RKO (cell line): Measurements from ENCODE around the gene MYOCOS.
"Not testable (repeated sequence)": the region's sequence is repeated elsewhere in the genome, so short reads cannot be mapped to it uniquely, and the experiment has no call there.

Experiments used
- DNase-seq: peaks from one replicate; pipeline ENCODE4 v3.0.0-alpha.2; 2016; ENCODE audit warnings: low spot score

Gene MYOCOS

GRCh38 chr1:171622152-171622462 lies at the start of gene MYOCOS:
Gene MYOCOS (plus strand): TSS chr1:171622243. CDS start chr1:171623884, 1,641 bp downstream.
- DNase-seq = no peak

GRCh38 chr1:171576144-171576543 lies 45.9 kb upstream of the MYOCOS start:
- DNase-seq = no peak

- DNase-seq = no peak
Measured at GRCh38 chr1:171581226-171581625, 40.8 kb upstream of the MYOCOS start.

- no peak for DNase-seq
Measured at GRCh38 chr1:171581766-171582165, 40.3 kb upstream of the MYOCOS start.

GRCh38 chr1:171582589-171582988 lies 39.5 kb upstream of the MYOCOS start:
- DNase-seq = no peak

GRCh38 chr1:171583591-171584201 lies 38.3 kb upstream of the MYOCOS start:
- no peak for DNase-seq

- no peak for DNase-seq
Measured at GRCh38 chr1:171585715-171586114, 36.3 kb upstream of the MYOCOS start.

- DNase-seq = no peak
Measured at GRCh38 chr1:171588230-171588629, 33.8 kb upstream of the MYOCOS start.

GRCh38 chr1:171590022-171590421 lies 32.0 kb upstream of the MYOCOS start:
- DNase-seq = peak; percentile 25

GRCh38 chr1:171595324-171595723 lies 26.7 kb upstream of the MYOCOS start:
- no peak for DNase-seq

GRCh38 chr1:171596119-171596518 lies 25.9 kb upstream of the MYOCOS start:
- DNase-seq = no peak

- no peak for DNase-seq
Measured at GRCh38 chr1:171596705-171597104, 25.3 kb upstream of the MYOCOS start.

- DNase-seq = no peak
Measured at GRCh38 chr1:171597203-171597602, 24.8 kb upstream of the MYOCOS start.

GRCh38 chr1:171600310-171600709 lies 21.7 kb upstream of the MYOCOS start:
- DNase-seq = not testable (repeated sequence)

GRCh38 chr1:171600862-171601261 lies 21.2 kb upstream of the MYOCOS start:
- DNase-seq = no peak

- DNase-seq = not testable (repeated sequence)
Measured at GRCh38 chr1:171603042-171603441, 19.0 kb upstream of the MYOCOS start.

GRCh38 chr1:171606402-171606941 lies 15.6 kb upstream of the MYOCOS start:
- no peak for DNase-seq

GRCh38 chr1:171610385-171610784 lies 11.7 kb upstream of the MYOCOS start:
- DNase-seq = no peak

- no peak for DNase-seq
Measured at GRCh38 chr1:171611306-171611705, 10.7 kb upstream of the MYOCOS start.

- no peak for DNase-seq
Measured at GRCh38 chr1:171613282-171613681, 8.8 kb upstream of the MYOCOS start.

- DNase-seq = not testable (repeated sequence)
Measured at GRCh38 chr1:171615122-171615906, 6.7 kb upstream of the MYOCOS start.

GRCh38 chr1:171616586-171616985 lies 5.5 kb upstream of the MYOCOS start:
- no peak for DNase-seq

GRCh38 chr1:171623651-171624331 lies 1.7 kb downstream of the MYOCOS start:
- DNase-seq = no peak
